BLaER1 treated with 17β-estradiol and CSF1 and Interleukin-3, amounts not matched to agents 10 nM and 100 nM (cell line): ENCODE measurements around the gene SC5D.

Experiments
- H3K27ac ChIP-seq, 11 experiments: shearing (Covaris generic); formaldehyde crosslinking; 2 replicates each; pipeline ENCODE4 v1.8.1; 2022
- H3K27me3 ChIP-seq, 11 experiments: shearing (Covaris generic); formaldehyde crosslinking; 2 replicates each; pipeline ENCODE4 v1.8.1; 2022
- H3K36me3 ChIP-seq, 11 experiments: shearing (Covaris generic); formaldehyde crosslinking; 2 replicates each; pipeline ENCODE4 v1.8.1; 2022
- H3K4me1 ChIP-seq, 10 experiments: shearing (Covaris generic); formaldehyde crosslinking; 2 replicates each; pipeline ENCODE4 v1.8.1; 2022
- H3K4me2 ChIP-seq, 11 experiments: shearing (Covaris generic); formaldehyde crosslinking; 2 replicates each; pipeline ENCODE4 v1.8.1; 2022
- H3K4me3 ChIP-seq, 10 experiments: shearing (Covaris generic); formaldehyde crosslinking; 2 replicates each; pipeline ENCODE4 v1.8.1; 2022
- H3K9ac ChIP-seq, 11 experiments: shearing (Covaris generic); formaldehyde crosslinking; 2 replicates each; pipeline ENCODE4 v1.8.1; 2022
- H3K9me3 ChIP-seq, 11 experiments: shearing (Covaris generic); formaldehyde crosslinking; replicated peaks in 1 of 11; 2 replicates each; pipeline ENCODE4 v1.8.1; 2022
- H4K20me1 ChIP-seq, 11 experiments: shearing (Covaris generic); formaldehyde crosslinking; 2 replicates each; pipeline ENCODE4 v1.8.1; 2022
- Cebpa-rat ChIP-seq, 11 experiments: shearing (Covaris generic); IDR thresholded peaks; 2 replicates each; pipeline ENCODE4 v1.8.1; 2022

SC5D gene

GRCh38 chr11:121329781-121330395 lies 37.3 kb downstream of the SC5D start:
- Histone ChIP-seq H3K27me3 (peaks cover 0 to 19% (median 0%) of the 10 kb centered on the region in 11 experiments; a peak in 2 of 22 replicates), H3K9me3 (peaks cover 0 to 9% (median 0%) of the 10 kb centered on the region in 11 experiments; a peak in 3 of 22 replicates), H3K27ac (peak overlapping the region in 1 of 11 experiments; percentile 3; a peak in 1 of 22 replicates), H3K4me3 (no peak overlapping the region), H3K4me1 (peaks cover 17 to 37% (median 33%) of the 10 kb centered on the region in 10 experiments), H3K4me2 (peak overlapping the region in 8 of 11 experiments; percentile 59 to 91 (median 84); a peak in 14 of 22 replicates), H3K9ac (no peak overlapping the region), H4K20me1 (no peaks in the 10 kb centered on the region), H3K36me3 (no peaks in the 10 kb centered on the region)
- TF ChIP-seq Cebpa-rat (IDR thresholded peaks at IDR 0.05): no peak

GRCh38 chr11:121330614-121331435 lies 38.3 kb downstream of the SC5D start:
- peaks cover 0 to 19% (median 0%) of the 10 kb centered on the region in 11 experiments; a peak in 2 of 22 replicates for H3K27me3 ChIP-seq
- H4K20me1 ChIP-seq: no peaks in the 10 kb centered on the region
- TF ChIP-seq Cebpa-rat (IDR thresholded peaks at IDR 0.05): no peak
- H3K27ac ChIP-seq: no peak overlapping the region
- H3K4me1 ChIP-seq: peaks cover 17 to 38% (median 34%) of the 10 kb centered on the region in 10 experiments
- H3K4me3 ChIP-seq: no peak overlapping the region
- no peaks in the 10 kb centered on the region for H3K36me3 ChIP-seq
- H3K9ac ChIP-seq: no peak overlapping the region
- H3K9me3 ChIP-seq: peaks cover 0 to 9% (median 0%) of the 10 kb centered on the region in 11 experiments; a peak in 3 of 22 replicates
- 0 out of 22 replicates have a peak overlapping the region, but pooled peaks of 2 of the 11 experiments have one; percentile 80 to 89 for H3K4me2 ChIP-seq

GRCh38 chr11:121334973-121335710 lies 42.6 kb downstream of the SC5D start:
- Histone ChIP-seq H3K4me2 (peak overlapping the region in 4 of 11 experiments; percentile 7 to 55 (median 36); a peak in 4 of 22 replicates), H3K27ac (no peak overlapping the region), H3K27me3 (no peaks in the 10 kb centered on the region), H3K4me3 (no peak overlapping the region), H3K9ac (no peak overlapping the region), H3K36me3 (no peaks in the 10 kb centered on the region), H4K20me1 (no peaks in the 10 kb centered on the region), H3K9me3 (peaks cover 0 to 9% (median 0%) of the 10 kb centered on the region in 11 experiments; a peak in 3 of 22 replicates), H3K4me1 (peaks cover 17 to 33% (median 26%) of the 10 kb centered on the region in 10 experiments)
- no peak for TF ChIP-seq Cebpa-rat (IDR thresholded peaks at IDR 0.05)

- H3K27ac ChIP-seq: no peak overlapping the region
- TF ChIP-seq Cebpa-rat (IDR thresholded peaks at IDR 0.05): no peak
- H3K9ac ChIP-seq: no peak overlapping the region
- peaks cover 0 to 9% (median 0%) of the 10 kb centered on the region in 11 experiments; a peak in 3 of 22 replicates for H3K9me3 ChIP-seq
- no peak overlapping the region for H3K4me3 ChIP-seq
- H3K36me3 ChIP-seq: no peaks in the 10 kb centered on the region
- H3K4me1 ChIP-seq: peaks cover 15 to 39% (median 32%) of the 10 kb centered on the region in 10 experiments
- no peaks in the 10 kb centered on the region for H3K27me3 ChIP-seq
- H4K20me1 ChIP-seq: no peaks in the 10 kb centered on the region
- H3K4me2 ChIP-seq: peak overlapping the region in 9 of 11 experiments; percentile 1 to 55 (median 42); a peak in 16 of 22 replicates
Observed at GRCh38 chr11:121336279-121336937, 43.8 kb downstream of the SC5D start.

- Histone ChIP-seq H3K27me3 (no peaks in the 10 kb centered on the region), H3K4me2 (peak overlapping the region in 8 of 11 experiments; percentile 1 to 53 (median 40); a peak in 11 of 22 replicates)
Observed at GRCh38 chr11:121337078-121337477, 44.5 kb downstream of the SC5D start.

GRCh38 chr11:121337740-121338272 lies 45.2 kb downstream of the SC5D start:
- TF ChIP-seq Cebpa-rat (IDR thresholded peaks at IDR 0.05): no peak
- H3K27me3 ChIP-seq: no peaks in the 10 kb centered on the region
- H3K9ac ChIP-seq: no peak overlapping the region
- H4K20me1 ChIP-seq: no peaks in the 10 kb centered on the region
- H3K27ac ChIP-seq: no peak overlapping the region
- peak overlapping the region in 4 of 11 experiments; percentile 2 to 54 (median 42); a peak in 4 of 22 replicates for H3K4me2 ChIP-seq
- H3K9me3 ChIP-seq: peaks cover 0 to 4% (median 0%) of the 10 kb centered on the region in 11 experiments; a peak in 3 of 22 replicates
- peaks cover 15 to 39% (median 32%) of the 10 kb centered on the region in 10 experiments for H3K4me1 ChIP-seq
- no peak overlapping the region for H3K4me3 ChIP-seq
- H3K36me3 ChIP-seq: no peaks in the 10 kb centered on the region

More at GRCh38 chr11:121337078-121337477, 44.5 kb downstream of the SC5D start:
- H4K20me1 ChIP-seq: no peaks in the 10 kb centered on the region
- no peak overlapping the region for H3K27ac ChIP-seq
- H3K9me3 ChIP-seq: peaks cover 0 to 9% (median 0%) of the 10 kb centered on the region in 11 experiments; a peak in 3 of 22 replicates
- H3K4me3 ChIP-seq: no peak overlapping the region
- TF ChIP-seq Cebpa-rat (IDR thresholded peaks at IDR 0.05): no peak
- no peak overlapping the region for H3K9ac ChIP-seq
- peaks cover 15 to 39% (median 32%) of the 10 kb centered on the region in 10 experiments for H3K4me1 ChIP-seq
- no peaks in the 10 kb centered on the region for H3K36me3 ChIP-seq

GRCh38 chr11:121338536-121338935 lies 46.0 kb downstream of the SC5D start:
- Histone ChIP-seq H3K27me3 (no peaks in the 10 kb centered on the region), H3K9ac (no peak overlapping the region), H3K4me3 (no peak overlapping the region), H3K9me3 (no peaks in the 10 kb centered on the region), H3K4me1 (peaks cover 15 to 39% (median 32%) of the 10 kb centered on the region in 10 experiments), H3K4me2 (peak overlapping the region in 1 of 11 experiments; percentile 54; a peak in 2 of 22 replicates), H4K20me1 (no peaks in the 10 kb centered on the region), H3K27ac (no peak overlapping the region), H3K36me3 (no peaks in the 10 kb centered on the region)
- no peak for TF ChIP-seq Cebpa-rat (IDR thresholded peaks at IDR 0.05)
